Measurements from ENCODE around the gene SLAMF6.
"Not testable (repeated sequence)": the region's sequence is repeated elsewhere in the genome, so short reads cannot be mapped to it uniquely, and the experiment has no call there.

The SLAMF6 gene
- 75.1 to 180 (median 146) reads per million in 4 experiments for total RNA-seq

GRCh38 chr1:160522622-160523345 is at the start of gene SLAMF6:
Gene SLAMF6, minus strand, starts transcription at chr1:160523255. Its CDS starts 63 bp downstream, at chr1:160523192.
- DNase-seq = peak; percentile 16

GRCh38 chr1:160570840-160571239 is 47.8 kb upstream of the SLAMF6 start:
- DNase-seq = no peak

GRCh38 chr1:160569806-160570205 is 46.8 kb upstream of the SLAMF6 start:
- DNase-seq = no peak

GRCh38 chr1:160567858-160568682 is 45.0 kb upstream of the SLAMF6 start:
- peak; percentile 21 for DNase-seq

GRCh38 chr1:160567341-160567740 is 44.3 kb upstream of the SLAMF6 start:
- no peak for DNase-seq

- no peak for DNase-seq
Measured at GRCh38 chr1:160565564-160565963, 42.5 kb upstream of the SLAMF6 start.

DNA sequence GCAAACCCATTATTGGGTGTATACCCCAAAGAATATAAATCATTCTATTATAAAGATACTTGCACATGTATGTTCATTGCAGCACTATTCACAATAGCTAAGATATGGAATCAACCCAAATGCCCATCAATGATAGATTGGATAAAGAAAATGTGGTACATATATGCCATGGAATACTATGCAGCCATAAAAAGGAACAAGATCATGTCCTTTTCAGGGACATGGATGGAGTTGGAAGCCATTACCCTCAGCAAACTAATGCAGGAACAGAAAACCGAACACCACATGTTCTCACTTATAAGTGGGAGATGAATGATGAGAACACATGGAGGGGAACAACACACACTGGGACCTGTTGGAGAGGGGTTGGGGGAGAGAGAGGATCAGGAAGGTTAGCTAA is 40.2 kb upstream of the SLAMF6 start:
- DNase-seq = not testable (repeated sequence)

GRCh38 chr1:160562745-160563144 is 39.7 kb upstream of the SLAMF6 start:
- not testable (repeated sequence) for DNase-seq

DNA sequence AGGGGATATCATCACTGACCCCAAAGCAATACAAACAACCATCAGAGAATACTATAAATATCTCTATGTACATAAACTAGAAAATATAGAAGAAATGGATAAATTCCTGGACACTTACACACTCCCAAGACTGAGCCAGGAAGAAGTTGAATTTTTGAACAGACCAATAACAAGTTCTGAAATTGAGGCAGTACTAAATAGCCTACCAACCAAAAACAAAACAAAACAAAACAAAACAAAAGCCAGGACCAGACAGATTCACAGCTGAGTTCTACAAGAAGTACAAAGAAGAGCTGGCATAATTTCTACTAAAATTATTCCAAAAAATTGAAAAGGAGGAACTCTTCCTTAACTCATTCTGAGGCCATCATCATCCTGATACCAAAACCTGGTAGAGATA is 37.8 kb upstream of the SLAMF6 start:
- DNase-seq = no peak

GRCh38 chr1:160560045-160560705 is 37.1 kb upstream of the SLAMF6 start:
- no peak for DNase-seq

DNA sequence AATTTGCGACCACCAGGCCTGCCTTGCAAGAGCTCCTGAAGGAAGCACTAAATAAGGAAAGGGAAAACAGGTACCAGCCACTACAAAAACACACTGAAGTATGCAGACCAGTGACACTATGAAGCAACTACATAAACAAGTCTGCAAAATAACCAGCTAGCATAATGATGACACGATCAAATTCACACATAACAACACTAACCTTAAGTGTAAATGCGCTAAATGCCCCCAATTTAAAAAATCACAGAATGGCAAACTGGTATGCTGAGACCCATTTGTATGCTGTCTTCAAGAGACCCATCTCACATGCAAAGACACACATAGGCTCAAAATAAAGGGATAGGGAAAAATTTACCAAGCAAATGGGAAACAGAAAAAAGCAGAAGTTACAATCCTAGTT is 36.4 kb upstream of the SLAMF6 start:
- DNase-seq = not testable (repeated sequence)

DNA sequence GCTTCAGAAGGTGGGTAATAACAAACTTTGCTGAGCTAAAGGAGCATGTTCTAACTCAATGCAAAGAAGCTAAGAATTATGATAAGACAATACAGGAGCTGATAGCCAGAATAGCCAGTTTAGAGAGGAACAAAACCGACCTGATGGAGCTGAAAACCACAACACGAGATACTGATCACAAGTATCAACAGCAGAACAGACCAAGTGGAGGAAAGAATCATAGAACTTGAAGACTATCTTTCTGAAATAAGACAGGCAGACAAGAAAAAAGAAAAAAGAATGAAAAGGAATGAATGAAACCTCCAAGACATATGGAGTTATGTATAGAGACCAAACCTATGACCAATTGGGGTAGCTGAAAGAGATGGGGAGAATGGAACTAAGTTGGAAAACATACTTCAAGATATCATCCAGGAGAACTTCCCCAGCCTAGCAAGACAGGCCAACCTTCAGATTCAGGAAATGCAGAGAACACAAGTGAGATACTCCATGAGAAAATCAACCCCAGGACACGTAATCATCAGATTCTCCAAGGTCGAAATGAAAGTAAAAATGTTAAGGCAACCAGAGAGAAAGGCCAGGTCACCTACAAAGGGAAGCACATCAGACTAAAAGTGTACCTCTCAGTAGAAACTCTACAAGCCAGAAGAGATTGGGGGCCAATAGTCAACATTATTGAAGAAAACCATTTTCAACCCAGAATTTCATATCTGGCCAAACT is 35.8 kb upstream of the SLAMF6 start:
- no peak for DNase-seq

- DNase-seq = no peak
Measured at GRCh38 chr1:160553778-160554177, 30.7 kb upstream of the SLAMF6 start.

DNA sequence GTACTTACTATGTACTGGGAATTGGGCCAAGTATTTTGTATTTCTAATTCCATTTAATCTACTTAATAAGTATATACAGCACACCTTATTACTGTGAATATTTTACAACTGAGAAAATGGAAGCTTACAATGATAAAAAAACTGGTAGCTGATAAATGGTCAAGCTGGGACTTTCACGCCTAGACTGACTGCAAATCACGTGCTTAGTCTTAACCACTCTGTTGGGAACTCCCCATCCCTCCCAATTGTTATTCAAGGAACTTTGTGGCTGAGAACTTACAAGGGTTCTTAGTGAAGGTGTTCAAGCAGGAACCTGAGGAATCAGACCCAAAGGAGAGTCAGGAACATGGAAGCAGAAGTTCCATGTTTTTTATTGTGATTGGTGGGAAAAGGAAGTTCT is 29.4 kb upstream of the SLAMF6 start:
- no peak for DNase-seq

DNA sequence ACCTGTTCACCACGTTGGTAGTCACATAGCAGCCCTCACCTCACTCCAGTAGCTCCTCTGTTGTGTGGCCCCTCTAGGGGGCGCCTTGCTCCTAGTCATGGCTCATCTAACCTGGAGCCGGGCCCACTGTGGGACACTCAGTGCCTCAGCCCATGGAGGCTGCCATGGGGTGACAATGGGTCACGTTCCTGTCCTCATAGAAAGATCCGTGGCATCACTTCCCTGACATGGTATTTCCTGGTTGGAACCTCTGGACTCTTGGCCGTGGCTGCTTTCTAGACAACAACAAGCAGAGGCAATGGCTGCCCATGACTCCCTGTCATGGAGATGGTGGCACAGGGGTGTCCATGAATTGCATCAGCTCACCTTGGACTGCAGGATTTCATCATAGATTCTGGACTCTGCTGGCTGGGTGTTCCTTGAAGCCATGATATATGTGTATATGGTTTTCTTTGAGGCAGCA is 27.5 kb upstream of the SLAMF6 start:
- peak; percentile 17 for DNase-seq

- no peak for DNase-seq
Measured at GRCh38 chr1:160549665-160550006, 26.6 kb upstream of the SLAMF6 start.

- DNase-seq = no peak
Measured at GRCh38 chr1:160548960-160549664, 26.1 kb upstream of the SLAMF6 start.

DNA sequence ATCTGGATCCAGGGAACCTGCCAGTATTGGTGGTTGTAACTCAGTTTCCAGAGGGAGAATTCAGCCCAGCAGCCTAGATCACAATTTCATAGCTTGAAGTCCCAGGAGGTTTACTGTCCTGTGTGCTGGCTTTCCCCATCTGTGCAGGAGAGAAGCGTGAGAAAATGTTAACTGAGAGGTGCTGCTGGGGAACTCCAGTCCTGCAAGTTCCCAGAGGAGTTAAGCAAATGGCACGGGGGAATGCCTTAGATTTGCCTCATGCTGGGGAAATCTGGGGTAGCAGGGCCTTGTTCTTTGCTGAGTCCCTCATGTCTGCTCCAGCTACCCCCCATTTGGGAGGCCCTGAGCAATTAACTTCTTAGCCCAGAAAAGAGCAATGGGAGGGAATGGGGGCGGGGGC is 25.1 kb upstream of the SLAMF6 start:
- no peak for DNase-seq

DNA sequence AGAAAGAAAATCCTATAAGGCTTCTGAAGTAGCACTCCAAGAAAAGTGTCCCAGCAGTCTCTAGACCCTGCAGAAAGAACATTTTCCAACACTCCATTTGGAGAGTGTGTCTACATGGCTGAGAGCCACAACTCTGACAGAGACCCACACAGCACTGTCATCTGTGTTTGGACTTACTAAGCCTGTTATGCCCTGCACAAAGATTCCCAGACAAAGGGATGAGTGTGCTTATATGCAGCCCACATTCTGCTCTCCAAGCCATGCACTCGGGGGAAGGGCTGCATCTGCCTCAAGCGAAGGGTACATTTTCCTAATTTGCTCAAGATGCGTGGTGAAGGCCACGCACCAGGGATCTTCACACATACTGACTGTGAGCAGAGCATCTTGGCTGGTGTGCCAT is 24.4 kb upstream of the SLAMF6 start:
- no peak for DNase-seq

GRCh38 chr1:160546942-160547341 is 23.9 kb upstream of the SLAMF6 start:
- no peak for DNase-seq

GRCh38 chr1:160544647-160545046 is 21.6 kb upstream of the SLAMF6 start:
- DNase-seq = no peak

GRCh38 chr1:160542303-160542945 is 19.4 kb upstream of the SLAMF6 start:
- no peak for DNase-seq

Data from effector CD8-positive, alpha-beta T cell (primary cell).